Omental fat pad (tissue), 4 donors: ENCODE measurements around the gene MAN1A2. TPM values are rescaled to one million over a fixed set of nuclear protein-coding genes. Genes with fewer than 3 reads are reported as not detected.

Experiments used
- ATAC-seq: fragments of 150-250 bp; one replicate; pipeline ENCODE4 v1.9.1; 2016; ENCODE audit warnings: mild to moderate bottlenecking, moderate library complexity; ENCODE audit not compliant: low FRiP score
- DNase-seq: peaks from one replicate; pipeline ENCODE4 v3.0.0-alpha.2; 2019; ENCODE audit warnings: low spot score
- CTCF ChIP-seq, 3 donors: fragments of 450-650 bp; IDR thresholded peaks; one replicate each; pipeline ENCODE4 v1.5.1; 2016 to 2017; ENCODE audit warnings: antibody characterized with exemption in 3 of 3, mild to moderate bottlenecking in 3 of 3, moderate library complexity in 2 of 3
- total RNA-seq, 4 donors: library from RNA; depleted of rRNA; stranded (reverse); fragments of >200 nt; gene quantifications; one replicate each; pipeline ENCODE4 v1.1.0, GENCODE V29; 2016

Gene MAN1A2
- total RNA-seq, 4 donors from 2014 or later: 32.9 to 50.7 (median 42.1) TPM

GRCh38 chr1:117559139-117559538 is 191.9 kb downstream of the MAN1A2 start:
- ATAC-seq: no peak
- no peak for TF ChIP-seq CTCF (IDR thresholded peaks at IDR 0.05)
- no peak for DNase-seq

GRCh38 chr1:117559985-117560384 is 192.7 kb downstream of the MAN1A2 start:
- no peak for DNase-seq
- no peak for TF ChIP-seq CTCF (IDR thresholded peaks at IDR 0.05)
- no peak for ATAC-seq

- DNase-seq (no peak), ATAC-seq (no peak)
- no peak for TF ChIP-seq CTCF (IDR thresholded peaks at IDR 0.05)
Observed at GRCh38 chr1:117561071-117561470, 193.8 kb downstream of the MAN1A2 start.

- TF ChIP-seq CTCF (IDR thresholded peaks at IDR 0.05): no peak
- DNase-seq: no peak
- no peak for ATAC-seq
Observed at GRCh38 chr1:117561551-117561950, 194.3 kb downstream of the MAN1A2 start.

- no peak for TF ChIP-seq CTCF (IDR thresholded peaks at IDR 0.05)
- ATAC-seq (no peak), DNase-seq (no peak)
Observed at GRCh38 chr1:117562581-117563491, 195.6 kb downstream of the MAN1A2 start.

GRCh38 chr1:117563492-117563875 is 196.2 kb downstream of the MAN1A2 start:
- no peak for TF ChIP-seq CTCF (IDR thresholded peaks at IDR 0.05)
- ATAC-seq: no peak
- DNase-seq: no peak
